WTC11 (cell line): Measurements from ENCODE around the gene ODAD4. TPM values are rescaled to one million over a fixed set of nuclear protein-coding genes. Genes with fewer than 3 reads are reported as not detected.

Experiments
- ATAC-seq: fragments of 200-7000 bp; cut with Tn5 transposase; 2 replicates; pipeline ENCODE4 v1.10.0; 2021; ENCODE audit warnings: mild to moderate bottlenecking, moderate library complexity
- CTCF ChIA-PET: fragments of 300-600 bp; sonication (Branson Sonifier 250); formaldehyde crosslinking; loops from one replicate; lab custom pipeline; 2021; ENCODE audit warnings: antibody characterized with exemption; lab: Charles Lee
- POLR2A ChIA-PET: fragments of 350-600 bp; sonication (Branson Sonifier 250); formaldehyde crosslinking; loops from one replicate; lab custom pipeline; 2021; ENCODE audit warnings: antibody characterized with exemption; lab: Charles Lee
- DNase-seq: peaks from one replicate; pipeline ENCODE4 v3.0.0; 2021; ENCODE audit warnings: low spot score
- H3K27ac Mint-ChIP-seq: 2 replicates; pipeline ENCODE4 v1.8.0; 2021; ENCODE audit warnings: mixed read lengths
- H3K27me3 Mint-ChIP-seq: 2 replicates; pipeline ENCODE4 v1.8.0; 2021; ENCODE audit warnings: low read depth, mild to moderate bottlenecking, moderate library complexity, mixed read lengths
- H3K36me3 Mint-ChIP-seq: 2 replicates; pipeline ENCODE4 v1.8.0; 2021; ENCODE audit warnings: mixed read lengths
- H3K4me1 Mint-ChIP-seq: 2 replicates; pipeline ENCODE4 v1.8.0; 2022; ENCODE audit warnings: mixed read lengths
- H3K4me3 Mint-ChIP-seq: 2 replicates; pipeline ENCODE4 v1.8.0; 2021; ENCODE audit warnings: mild to moderate bottlenecking, moderate library complexity, mixed read lengths
- H3K9me3 Mint-ChIP-seq: 2 replicates; pipeline ENCODE4 v1.8.0; 2021; ENCODE audit warnings: mixed read lengths
- ETV6 ChIP-seq: sonication (generic); formaldehyde crosslinking; IDR thresholded peaks from 2 replicates; pipeline ENCODE4 v1.8.1; 2022; ENCODE audit warnings: mild to moderate bottlenecking, missing genetic modification reagents
- FOXJ3 ChIP-seq: sonication (generic); formaldehyde crosslinking; IDR thresholded peaks from 2 replicates; pipeline ENCODE4 v1.9.0; 2021; ENCODE audit warnings: missing genetic modification reagents, mild to moderate bottlenecking, borderline replicate concordance
- GABPB1 ChIP-seq: sonication (generic); formaldehyde crosslinking; IDR thresholded peaks from 2 replicates; pipeline ENCODE4 v1.8.1; 2023; ENCODE audit warnings: mild to moderate bottlenecking, missing genetic modification reagents
- GRHL2 ChIP-seq: fragments of 250-450 bp; sonication (Bioruptor Pico); IDR thresholded peaks from 2 replicates; pipeline ENCODE4 v1.8.0; 2022; ENCODE audit warnings: mild to moderate bottlenecking, moderate library complexity; ENCODE audit not compliant: insufficient replicate concordance, severe bottlenecking
- IRF2 ChIP-seq: sonication (generic); formaldehyde crosslinking; IDR thresholded peaks from 2 replicates; pipeline ENCODE4 v1.8.0; 2022; ENCODE audit warnings: low read depth, missing genetic modification reagents, borderline replicate concordance
- MXD4 ChIP-seq: fragments of 250-450 bp; sonication (Bioruptor Pico); IDR thresholded peaks from 2 replicates; pipeline ENCODE4 v1.8.0; 2021; ENCODE audit warnings: mild to moderate bottlenecking, moderate library complexity, borderline replicate concordance
- NFYB ChIP-seq: sonication (generic); formaldehyde crosslinking; conservative IDR thresholded peaks from 2 replicates; pipeline ENCODE4 v1.8.0; 2022; ENCODE audit warnings: low read depth, missing genetic modification reagents
- PRRX2 ChIP-seq: fragments of 250-450 bp; sonication (Bioruptor Pico); IDR thresholded peaks from 2 replicates; pipeline ENCODE4 v1.8.0; 2021; ENCODE audit warnings: mild to moderate bottlenecking
- TCF7 ChIP-seq: sonication (generic); formaldehyde crosslinking; IDR thresholded peaks from 2 replicates; pipeline ENCODE4 v1.8.0; 2022; ENCODE audit warnings: mild to moderate bottlenecking, low read depth, missing genetic modification reagents, moderate library complexity
- TP53 ChIP-seq: sonication (generic); formaldehyde crosslinking; IDR thresholded peaks from 2 replicates; pipeline ENCODE4 v1.8.1; 2023; ENCODE audit warnings: mild to moderate bottlenecking, missing genetic modification reagents
- ZBTB21 ChIP-seq: sonication (generic); formaldehyde crosslinking; IDR thresholded peaks from 2 replicates; pipeline ENCODE4 v1.8.1; 2023; ENCODE audit warnings: mild to moderate bottlenecking, missing genetic modification reagents, borderline replicate concordance
- ZNF219 ChIP-seq: sonication (generic); formaldehyde crosslinking; IDR thresholded peaks from 2 replicates; pipeline ENCODE4 v1.8.0; 2023; ENCODE audit warnings: missing genetic modification reagents, mild to moderate bottlenecking, borderline replicate concordance
- ZNF263 ChIP-seq: sonication (generic); formaldehyde crosslinking; IDR thresholded peaks from 2 replicates; pipeline ENCODE4 v1.8.1; 2022; ENCODE audit warnings: low read depth, mild to moderate bottlenecking, moderate library complexity, missing genetic modification reagents
- ZNF671 ChIP-seq: fragments of 250-450 bp; sonication (Bioruptor Pico); IDR thresholded peaks from 2 replicates; pipeline ENCODE4 v1.8.0; 2021; ENCODE audit warnings: mild to moderate bottlenecking
- total RNA-seq: library from RNA; stranded (reverse); gene quantifications from 3 replicates; pipeline ENCODE4 v1.2.3, GENCODE V29; 2021
- TF ChIP-seq, protein P1 (sequence below): sonication (generic); formaldehyde crosslinking; IDR thresholded peaks from 2 replicates; pipeline ENCODE4 v1.8.0; 2023; ENCODE audit warnings: missing genetic modification reagents
- TF ChIP-seq, protein P2 (sequence below): fragments of 250-450 bp; sonication (Bioruptor Pico); IDR thresholded peaks from 2 replicates; pipeline ENCODE4 v2.1.2; 2022; ENCODE audit warnings: mild to moderate bottlenecking, moderate library complexity
- TF ChIP-seq, protein P3 (sequence below): sonication (generic); formaldehyde crosslinking; IDR thresholded peaks from 2 replicates; pipeline ENCODE4 v1.8.1; 2022; ENCODE audit warnings: low read depth, mild to moderate bottlenecking, moderate library complexity, missing genetic modification reagents, borderline replicate concordance
- TF ChIP-seq, protein P4 (sequence below): sonication (generic); formaldehyde crosslinking; IDR thresholded peaks from 2 replicates; pipeline ENCODE4 v1.8.1; 2022; ENCODE audit warnings: mild to moderate bottlenecking, moderate library complexity, missing genetic modification reagents
- TF ChIP-seq, protein P5 (sequence below): sonication (generic); formaldehyde crosslinking; IDR thresholded peaks from 2 replicates; pipeline ENCODE4 v1.8.1; 2023; ENCODE audit warnings: mild to moderate bottlenecking, missing genetic modification reagents, moderate library complexity
- TF ChIP-seq, protein P6 (sequence below): fragments of 250-450 bp; sonication (Bioruptor Pico); conservative IDR thresholded peaks from 2 replicates; pipeline ENCODE4 v1.9.0; 2021; ENCODE audit warnings: mild to moderate bottlenecking
- TF ChIP-seq, protein P7 (sequence below): sonication (generic); formaldehyde crosslinking; IDR thresholded peaks from 2 replicates; pipeline ENCODE4 v1.8.1; 2023; ENCODE audit warnings: mild to moderate bottlenecking, missing genetic modification reagents

Gene ODAD4
- total RNA-seq, 1 experiment from 2014 or later, result 1.9 TPM

DNA sequence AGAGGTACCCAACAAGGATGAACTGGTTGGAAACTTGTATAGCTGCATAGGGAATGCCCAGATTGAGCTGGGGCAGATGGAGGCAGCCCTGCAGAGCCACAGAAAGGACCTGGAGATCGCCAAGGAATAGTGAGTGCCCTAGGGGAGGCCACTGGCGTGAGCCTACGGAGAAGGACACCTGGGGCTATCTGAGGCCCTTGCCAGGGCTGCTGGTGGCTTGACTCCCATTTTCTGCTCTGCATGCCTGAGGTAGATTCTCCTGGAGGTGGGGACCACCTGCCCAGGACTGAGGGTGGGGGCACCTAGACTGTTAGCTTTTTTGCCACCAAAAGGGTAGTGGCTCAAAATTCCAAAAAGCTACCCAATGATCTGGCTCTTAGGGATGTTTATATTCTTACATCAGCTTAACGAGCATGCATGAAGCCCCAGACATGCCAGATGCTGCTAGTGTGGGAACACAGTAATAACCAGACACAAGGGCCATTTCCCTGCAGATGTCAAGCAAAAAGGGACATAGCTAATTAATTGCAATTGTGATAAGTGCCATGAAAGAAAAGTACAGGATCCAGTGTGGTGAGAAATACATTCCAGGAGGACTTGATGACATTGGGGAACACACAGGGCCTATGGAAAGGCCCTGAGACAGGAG, 8.8 kb downstream of the ODAD4 start:
- no peak for ATAC-seq
- DNase-seq, result no peak
- no peaks in the 10 kb centered on the region for H3K27me3 Mint-ChIP-seq
- H3K36me3 Mint-ChIP-seq, result no peaks in the 10 kb centered on the region
- H3K27ac Mint-ChIP-seq, result no peak overlapping the region
- H3K9me3 Mint-ChIP-seq, result no peaks in the 10 kb centered on the region
- ChIA-PET POLR2A (no interaction called here), CTCF (interaction anchor here (0.7 to 1.1 kb wide), 2 partner anchors 9 to 20 kb away, joined by 3 read pairs; partner anchors contain the start of gene ODAD4)
- H3K4me1 Mint-ChIP-seq, result no peaks in the 10 kb centered on the region
- no peak overlapping the region for H3K4me3 Mint-ChIP-seq
- TF ChIP-seq ZNF263 (CRISPR knock-in tag), result no peak
- TF ChIP-seq, protein P1, sequence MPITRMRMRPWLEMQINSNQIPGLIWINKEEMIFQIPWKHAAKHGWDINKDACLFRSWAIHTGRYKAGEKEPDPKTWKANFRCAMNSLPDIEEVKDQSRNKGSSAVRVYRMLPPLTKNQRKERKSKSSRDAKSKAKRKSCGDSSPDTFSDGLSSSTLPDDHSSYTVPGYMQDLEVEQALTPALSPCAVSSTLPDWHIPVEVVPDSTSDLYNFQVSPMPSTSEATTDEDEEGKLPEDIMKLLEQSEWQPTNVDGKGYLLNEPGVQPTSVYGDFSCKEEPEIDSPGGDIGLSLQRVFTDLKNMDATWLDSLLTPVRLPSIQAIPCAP, result no peak
- TF ChIP-seq FOXJ3 (CRISPR knock-in tag), result no peak
- no peak for TF ChIP-seq ZNF219 (CRISPR knock-in tag)
- TF ChIP-seq, protein P2, sequence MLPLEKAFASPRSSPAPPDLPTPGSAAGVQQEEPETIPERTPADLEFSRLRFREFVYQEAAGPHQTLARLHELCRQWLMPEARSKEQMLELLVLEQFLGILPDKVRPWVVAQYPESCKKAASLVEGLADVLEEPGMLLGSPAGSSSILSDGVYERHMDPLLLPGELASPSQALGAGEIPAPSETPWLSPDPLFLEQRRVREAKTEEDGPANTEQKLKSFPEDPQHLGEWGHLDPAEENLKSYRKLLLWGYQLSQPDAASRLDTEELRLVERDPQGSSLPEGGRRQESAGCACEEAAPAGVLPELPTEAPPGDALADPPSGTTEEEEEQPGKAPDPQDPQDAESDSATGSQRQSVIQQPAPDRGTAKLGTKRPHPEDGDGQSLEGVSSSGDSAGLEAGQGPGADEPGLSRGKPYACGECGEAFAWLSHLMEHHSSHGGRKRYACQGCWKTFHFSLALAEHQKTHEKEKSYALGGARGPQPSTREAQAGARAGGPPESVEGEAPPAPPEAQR (CRISPR knock-in tag), result no peak
- no peak for TF ChIP-seq NFYB (CRISPR knock-in tag)
- TF ChIP-seq PRRX2, result no peak
- TF ChIP-seq, all 79 proteins: peak for 0

DNA sequence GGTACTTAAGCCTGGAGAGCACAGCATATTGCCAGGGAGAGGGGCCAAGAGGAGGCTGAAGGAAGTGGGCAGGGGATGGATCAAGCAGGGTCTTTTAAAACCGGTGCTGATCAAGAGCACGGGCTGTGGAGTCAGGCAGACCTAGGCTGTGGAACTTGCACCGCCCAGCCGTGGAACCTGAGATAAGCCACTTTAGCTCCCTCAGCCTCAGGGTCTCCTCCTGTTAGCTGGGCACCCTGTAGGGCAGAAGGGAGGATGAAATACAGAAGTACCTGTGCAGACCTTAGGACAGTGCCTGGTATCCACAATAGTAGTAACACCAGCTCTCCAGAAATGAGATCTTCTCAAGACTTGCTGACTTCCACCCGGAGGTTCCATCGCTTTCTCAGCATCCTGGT, 9.3 kb downstream of the ODAD4 start:
- no peak for TF ChIP-seq ZNF671
- no peak for TF ChIP-seq IRF2 (CRISPR knock-in tag)
- TF ChIP-seq TCF7, result no peak
- TF ChIP-seq, protein P3, sequence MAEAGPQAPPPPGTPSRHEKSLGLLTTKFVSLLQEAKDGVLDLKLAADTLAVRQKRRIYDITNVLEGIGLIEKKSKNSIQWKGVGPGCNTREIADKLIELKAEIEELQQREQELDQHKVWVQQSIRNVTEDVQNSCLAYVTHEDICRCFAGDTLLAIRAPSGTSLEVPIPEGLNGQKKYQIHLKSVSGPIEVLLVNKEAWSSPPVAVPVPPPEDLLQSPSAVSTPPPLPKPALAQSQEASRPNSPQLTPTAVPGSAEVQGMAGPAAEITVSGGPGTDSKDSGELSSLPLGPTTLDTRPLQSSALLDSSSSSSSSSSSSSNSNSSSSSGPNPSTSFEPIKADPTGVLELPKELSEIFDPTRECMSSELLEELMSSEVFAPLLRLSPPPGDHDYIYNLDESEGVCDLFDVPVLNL (CRISPR knock-in tag), result no peak
- TF ChIP-seq, protein P4, sequence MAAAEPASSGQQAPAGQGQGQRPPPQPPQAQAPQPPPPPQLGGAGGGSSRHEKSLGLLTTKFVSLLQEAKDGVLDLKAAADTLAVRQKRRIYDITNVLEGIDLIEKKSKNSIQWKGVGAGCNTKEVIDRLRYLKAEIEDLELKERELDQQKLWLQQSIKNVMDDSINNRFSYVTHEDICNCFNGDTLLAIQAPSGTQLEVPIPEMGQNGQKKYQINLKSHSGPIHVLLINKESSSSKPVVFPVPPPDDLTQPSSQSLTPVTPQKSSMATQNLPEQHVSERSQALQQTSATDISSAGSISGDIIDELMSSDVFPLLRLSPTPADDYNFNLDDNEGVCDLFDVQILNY (CRISPR knock-in tag), result no peak
- TF ChIP-seq GABPB1, result no peak
- no peak for TF ChIP-seq ETV6 (CRISPR knock-in tag)
- Mint-ChIP-seq H3K27ac (no peak overlapping the region), H3K4me1 (no peaks in the 10 kb centered on the region), H3K9me3 (no peaks in the 10 kb centered on the region), H3K4me3 (no peak overlapping the region), H3K36me3 (no peaks in the 10 kb centered on the region), H3K27me3 (no peaks in the 10 kb centered on the region)
- CTCF ChIA-PET, result interaction anchor here (1.0 kb wide), 1 partner anchor 20 kb away, joined by 3 read pairs; no protein-coding TSS in a partner anchor
- ATAC-seq, result no peak
- POLR2A ChIA-PET, result no interaction called here
- DNase-seq, result no peak

DNA sequence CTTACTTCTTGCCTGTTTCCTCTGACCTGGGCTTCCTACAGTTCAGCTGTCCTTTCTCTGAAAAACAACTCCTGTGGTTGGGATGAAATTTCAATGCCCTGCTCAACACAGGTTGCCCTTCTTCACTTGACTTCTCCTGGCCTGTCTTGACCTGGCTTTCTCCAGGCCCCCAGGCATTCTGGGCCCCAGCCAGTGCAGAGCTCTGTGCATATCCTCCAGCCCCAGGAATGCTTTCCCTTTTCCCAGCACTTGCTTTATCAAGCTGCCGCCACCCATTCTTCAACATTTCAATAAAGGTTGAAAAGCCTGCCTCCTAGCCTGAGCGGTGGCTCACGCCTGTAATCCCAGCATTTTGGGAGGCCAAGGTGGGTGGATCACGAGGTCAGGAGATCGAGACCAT, 10.8 kb downstream of the ODAD4 start:
- Mint-ChIP-seq H3K4me1 (no peaks in the 10 kb centered on the region), H3K9me3 (no peaks in the 10 kb centered on the region), H3K36me3 (no peaks in the 10 kb centered on the region), H3K4me3 (no peak overlapping the region), H3K27me3 (no peaks in the 10 kb centered on the region), H3K27ac (no peak overlapping the region)
- ChIA-PET CTCF (no interaction called here), POLR2A (interaction anchor here (0.7 kb wide), 1 partner anchor 134 kb away, joined by 7 read pairs; no protein-coding TSS in a partner anchor)
- ATAC-seq, result no peak
- DNase-seq, result no peak
- TF ChIP-seq IRF2 (CRISPR knock-in tag) (no peak), GRHL2 (CRISPR knock-in tag) (no peak), NFYB (CRISPR knock-in tag) (no peak), MXD4 (no peak), ZBTB21 (CRISPR knock-in tag) (no peak), TP53 (CRISPR knock-in tag) (no peak)
- TF ChIP-seq, protein P5, sequence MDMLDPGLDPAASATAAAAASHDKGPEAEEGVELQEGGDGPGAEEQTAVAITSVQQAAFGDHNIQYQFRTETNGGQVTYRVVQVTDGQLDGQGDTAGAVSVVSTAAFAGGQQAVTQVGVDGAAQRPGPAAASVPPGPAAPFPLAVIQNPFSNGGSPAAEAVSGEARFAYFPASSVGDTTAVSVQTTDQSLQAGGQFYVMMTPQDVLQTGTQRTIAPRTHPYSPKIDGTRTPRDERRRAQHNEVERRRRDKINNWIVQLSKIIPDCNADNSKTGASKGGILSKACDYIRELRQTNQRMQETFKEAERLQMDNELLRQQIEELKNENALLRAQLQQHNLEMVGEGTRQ (CRISPR knock-in tag), result no peak
- TF ChIP-seq, protein P6, sequence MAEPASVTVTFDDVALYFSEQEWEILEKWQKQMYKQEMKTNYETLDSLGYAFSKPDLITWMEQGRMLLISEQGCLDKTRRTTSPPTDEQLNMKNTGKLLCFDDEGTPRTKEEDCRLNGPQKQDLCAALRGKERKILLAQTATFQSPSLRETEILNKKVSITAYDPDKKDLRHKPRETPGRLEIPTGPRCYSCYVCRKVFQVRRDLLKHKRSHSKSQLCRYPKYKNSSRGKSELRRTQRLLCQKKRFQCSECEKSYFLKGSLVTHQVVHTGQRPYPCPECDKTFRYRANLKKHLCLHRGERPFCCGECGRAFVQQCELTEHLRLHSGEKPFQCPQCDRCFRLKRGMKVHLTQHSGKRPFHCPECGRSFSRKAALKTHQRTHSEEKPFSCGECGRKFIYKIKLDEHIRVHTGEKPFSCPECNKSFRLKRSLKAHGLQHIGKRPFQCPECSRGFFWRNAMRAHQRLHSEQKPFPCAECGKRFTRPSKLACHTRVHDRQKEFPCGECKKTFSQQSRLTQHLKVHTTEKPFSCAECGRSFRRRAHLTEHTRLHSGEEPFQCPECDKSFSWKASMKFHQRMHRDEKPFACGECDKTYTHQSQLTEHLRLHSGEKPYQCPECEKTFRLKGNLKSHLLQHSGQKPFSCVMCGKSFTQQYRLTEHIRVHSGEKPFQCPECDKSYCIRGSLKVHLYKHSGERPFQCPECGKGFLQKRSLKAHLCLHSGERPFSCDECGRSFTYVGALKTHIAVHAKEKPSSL (CRISPR knock-in tag), result no peak
- TF ChIP-seq, protein P3 (CRISPR knock-in tag), result no peak
- TF ChIP-seq, protein P7, sequence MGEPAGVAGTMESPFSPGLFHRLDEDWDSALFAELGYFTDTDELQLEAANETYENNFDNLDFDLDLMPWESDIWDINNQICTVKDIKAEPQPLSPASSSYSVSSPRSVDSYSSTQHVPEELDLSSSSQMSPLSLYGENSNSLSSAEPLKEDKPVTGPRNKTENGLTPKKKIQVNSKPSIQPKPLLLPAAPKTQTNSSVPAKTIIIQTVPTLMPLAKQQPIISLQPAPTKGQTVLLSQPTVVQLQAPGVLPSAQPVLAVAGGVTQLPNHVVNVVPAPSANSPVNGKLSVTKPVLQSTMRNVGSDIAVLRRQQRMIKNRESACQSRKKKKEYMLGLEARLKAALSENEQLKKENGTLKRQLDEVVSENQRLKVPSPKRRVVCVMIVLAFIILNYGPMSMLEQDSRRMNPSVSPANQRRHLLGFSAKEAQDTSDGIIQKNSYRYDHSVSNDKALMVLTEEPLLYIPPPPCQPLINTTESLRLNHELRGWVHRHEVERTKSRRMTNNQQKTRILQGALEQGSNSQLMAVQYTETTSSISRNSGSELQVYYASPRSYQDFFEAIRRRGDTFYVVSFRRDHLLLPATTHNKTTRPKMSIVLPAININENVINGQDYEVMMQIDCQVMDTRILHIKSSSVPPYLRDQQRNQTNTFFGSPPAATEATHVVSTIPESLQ (CRISPR knock-in tag), result no peak
